Smooth muscle cell (in vitro differentiated cells): ENCODE results near the gene GPBP1. TPM values are rescaled to one million over a fixed set of nuclear protein-coding genes. Genes with fewer than 3 reads are reported as not detected.
A peak's percentile ranks its signal among the peaks of the same experiment; 100 is the strongest.
"Not testable (repeated sequence)": the region's sequence is repeated elsewhere in the genome, so short reads cannot be mapped to it uniquely, and the experiment has no call there.

Experiments
- DNase-seq: peaks from one replicate; lab custom pipeline; 2025; ENCODE audit not compliant: unreplicated experiment; lab: John Stamatoyannopoulos, UW
- H2AFZ ChIP-seq: fragments of 200-600 bp; sonication (generic); 2 replicates; pipeline ENCODE4 v1.6.0; 2016; ENCODE audit warnings: antibody characterized with exemption, low read depth, mild to moderate bottlenecking
- H3F3A ChIP-seq: fragments of 200-600 bp; sonication (generic); 2 replicates; pipeline ENCODE4 v1.6.0; 2017; ENCODE audit warnings: antibody characterized with exemption, low read depth
- H3K27ac ChIP-seq: fragments of 200-600 bp; sonication (generic); 2 replicates; pipeline ENCODE4 v1.5.1; 2016; ENCODE audit warnings: low read depth, mild to moderate bottlenecking
- H3K27me3 ChIP-seq: fragments of 200-600 bp; sonication (generic); 2 replicates; pipeline ENCODE4 v1.6.1; 2016; ENCODE audit warnings: low read depth, mild to moderate bottlenecking
- H3K36me3 ChIP-seq: fragments of 200-600 bp; sonication (generic); 2 replicates; pipeline ENCODE4 v1.5.1; 2016; ENCODE audit warnings: low read depth
- H3K4me1 ChIP-seq: fragments of 200-600 bp; sonication (generic); 2 replicates; pipeline ENCODE4 v1.5.1; 2016; ENCODE audit warnings: low read depth
- H3K4me2 ChIP-seq: fragments of 200-600 bp; sonication (generic); 2 replicates; pipeline ENCODE4 v1.6.0; 2016; ENCODE audit warnings: mild to moderate bottlenecking
- H3K4me3 ChIP-seq: fragments of 200-600 bp; sonication (generic); 2 replicates; pipeline ENCODE4 v1.5.1; 2016; ENCODE audit warnings: mild to moderate bottlenecking
- H3K79me2 ChIP-seq: fragments of 200-600 bp; sonication (generic); 2 replicates; pipeline ENCODE4 v1.6.0; 2016; ENCODE audit warnings: low read depth, mild to moderate bottlenecking
- H3K9ac ChIP-seq: fragments of 200-600 bp; sonication (generic); 2 replicates; pipeline ENCODE4 v1.6.0; 2016; ENCODE audit warnings: low read depth
- H3K9me3 ChIP-seq: fragments of 200-600 bp; sonication (generic); replicated peaks from 2 replicates; pipeline ENCODE4 v1.5.1; 2016; ENCODE audit warnings: low read depth
- H4K20me1 ChIP-seq: fragments of 200-600 bp; sonication (generic); 2 replicates; pipeline ENCODE4 v1.6.0; 2016; ENCODE audit warnings: low read depth
- WGBS: methylation state at CpG from one replicate; pipeline ENCODE4 v1.1.7; 2016; ENCODE audit warnings: low lambda C conversion rate; 5-methylcytosine and 5-hydroxymethylcytosine counted together
- polyA plus RNA-seq: library from polyadenylated mRNA; unstranded; fragments of >200 nt; fragmentation: Nextera tagmentation; extraction: Ambion mirVana; gene quantifications from 2 replicates; pipeline ENCODE4 v1.2.1, GENCODE V29; 2016
- total RNA-seq: library from RNA; depleted of rRNA; stranded (reverse); fragments of >200 nt; gene quantifications from 2 replicates; pipeline ENCODE4 v1.2.3, GENCODE V29; 2014
- TF ChIP-seq, protein P1 (sequence below): fragments of 200-600 bp; sonication (generic); IDR thresholded peaks from 2 replicates; pipeline ENCODE4 v1.5.1; 2017; ENCODE audit warnings: borderline replicate concordance, mild to moderate bottlenecking, antibody characterized with exemption; ENCODE audit not compliant: insufficient read depth, poor library complexity, severe bottlenecking

Gene GPBP1
- total and polyA plus RNA-seq, 2 experiments from 2014 or later, result 45.4 to 78.8 TPM

DNA sequence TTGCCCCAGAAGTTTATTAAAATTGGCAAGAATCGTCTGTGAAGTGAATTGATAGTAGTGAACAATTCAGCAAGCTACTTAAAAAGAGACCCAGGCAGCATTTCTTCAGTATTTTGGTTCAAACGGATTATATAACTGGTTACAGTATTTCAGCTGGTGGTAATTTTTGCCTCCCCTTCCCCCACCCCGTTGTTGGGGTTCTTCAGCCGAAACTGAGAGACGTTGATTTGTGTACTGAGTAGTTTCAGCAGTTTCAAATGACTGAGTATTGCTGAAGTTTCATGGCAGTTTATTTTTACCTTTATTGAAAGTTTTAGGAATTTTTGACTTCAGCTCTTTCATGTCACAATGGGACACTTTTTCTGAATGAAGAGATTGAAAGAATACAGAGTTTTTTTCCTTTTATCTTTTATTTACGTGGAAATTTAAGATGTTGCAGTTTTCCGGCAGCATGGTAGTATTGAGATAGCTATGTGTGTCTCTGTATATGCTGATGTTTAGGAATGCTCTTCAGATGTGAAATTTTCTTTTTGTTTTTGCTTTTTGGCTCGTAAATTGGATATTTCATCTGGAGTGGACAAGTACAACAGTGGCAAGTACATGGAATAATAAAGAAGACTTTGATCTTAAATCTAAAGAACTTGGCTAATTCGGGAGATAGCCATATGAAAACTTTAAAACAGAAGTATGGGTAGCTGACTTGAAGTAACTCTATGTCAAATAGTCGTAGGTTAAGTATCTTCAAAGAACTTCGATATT, 1.9 kb downstream of the GPBP1 start:
- Histone ChIP-seq H3K27ac (peak overlapping the region; percentile 99), H3K4me3 (peak overlapping the region; percentile 87), H3K9me3 (no peaks in the 10 kb centered on the region), H3F3A (peaks cover 10% of the 10 kb centered on the region), H4K20me1 (peaks cover 63% of the 10 kb centered on the region), H2AFZ (no peak overlapping the region), H3K9ac (peak overlapping the region; percentile 99), H3K36me3 (no peaks in the 10 kb centered on the region), H3K4me2 (peak overlapping the region; percentile 89), H3K79me2 (peaks cover 71% of the 10 kb centered on the region), H3K4me1 (peaks cover 45% of the 10 kb centered on the region), H3K27me3 (no peaks in the 10 kb centered on the region)
- TF ChIP-seq, protein P1, sequence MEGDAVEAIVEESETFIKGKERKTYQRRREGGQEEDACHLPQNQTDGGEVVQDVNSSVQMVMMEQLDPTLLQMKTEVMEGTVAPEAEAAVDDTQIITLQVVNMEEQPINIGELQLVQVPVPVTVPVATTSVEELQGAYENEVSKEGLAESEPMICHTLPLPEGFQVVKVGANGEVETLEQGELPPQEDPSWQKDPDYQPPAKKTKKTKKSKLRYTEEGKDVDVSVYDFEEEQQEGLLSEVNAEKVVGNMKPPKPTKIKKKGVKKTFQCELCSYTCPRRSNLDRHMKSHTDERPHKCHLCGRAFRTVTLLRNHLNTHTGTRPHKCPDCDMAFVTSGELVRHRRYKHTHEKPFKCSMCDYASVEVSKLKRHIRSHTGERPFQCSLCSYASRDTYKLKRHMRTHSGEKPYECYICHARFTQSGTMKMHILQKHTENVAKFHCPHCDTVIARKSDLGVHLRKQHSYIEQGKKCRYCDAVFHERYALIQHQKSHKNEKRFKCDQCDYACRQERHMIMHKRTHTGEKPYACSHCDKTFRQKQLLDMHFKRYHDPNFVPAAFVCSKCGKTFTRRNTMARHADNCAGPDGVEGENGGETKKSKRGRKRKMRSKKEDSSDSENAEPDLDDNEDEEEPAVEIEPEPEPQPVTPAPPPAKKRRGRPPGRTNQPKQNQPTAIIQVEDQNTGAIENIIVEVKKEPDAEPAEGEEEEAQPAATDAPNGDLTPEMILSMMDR, result no peak
- WGBS, result 20% methylated on average over 11 of the region's 11 CpGs
- no peak for DNase-seq

DNA sequence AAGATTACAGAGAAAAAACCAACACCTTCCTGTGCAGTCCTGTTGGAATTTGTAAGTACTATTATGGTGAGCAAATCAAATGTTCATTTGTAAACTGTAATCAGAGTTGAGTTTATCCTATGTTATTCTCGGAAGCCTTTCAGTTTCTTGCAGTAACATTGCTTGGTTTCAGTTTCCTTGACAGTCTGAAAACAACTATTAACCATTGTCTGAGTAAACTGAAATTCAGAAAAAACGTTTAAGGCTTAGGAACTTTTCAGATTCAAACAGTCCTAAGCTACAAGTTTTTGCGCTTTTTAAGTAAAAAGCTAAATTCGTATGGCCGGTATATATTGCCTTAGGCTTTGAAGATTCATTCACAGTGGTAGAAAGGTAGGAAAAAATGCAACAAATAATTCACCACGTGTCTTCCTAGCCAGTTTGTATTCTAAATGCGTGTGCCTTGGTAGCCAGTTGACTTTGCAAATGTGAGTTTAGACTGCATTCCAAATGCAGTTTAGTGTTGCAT, 2.5 kb downstream of the GPBP1 start:
- no peak for DNase-seq
- H3K36me3 ChIP-seq, result no peaks in the 10 kb centered on the region
- H3K27ac ChIP-seq, result peak overlapping the region; percentile 99
- H3F3A ChIP-seq, result peaks cover 10% of the 10 kb centered on the region
- no peaks in the 10 kb centered on the region for H3K9me3 ChIP-seq
- WGBS, result 11% methylated on average over 7 of the region's 7 CpGs
- no peaks in the 10 kb centered on the region for H3K27me3 ChIP-seq
- H3K79me2 ChIP-seq, result peaks cover 75% of the 10 kb centered on the region
- H4K20me1 ChIP-seq, result peaks cover 69% of the 10 kb centered on the region
- no peak overlapping the region for H2AFZ ChIP-seq
- H3K4me1 ChIP-seq, result peaks cover 45% of the 10 kb centered on the region
- TF ChIP-seq, protein P1, result no peak
- peak overlapping the region; percentile 99 for H3K9ac ChIP-seq
- H3K4me2 ChIP-seq, result peak overlapping the region; percentile 89
- peak overlapping the region; percentile 87 for H3K4me3 ChIP-seq

DNA sequence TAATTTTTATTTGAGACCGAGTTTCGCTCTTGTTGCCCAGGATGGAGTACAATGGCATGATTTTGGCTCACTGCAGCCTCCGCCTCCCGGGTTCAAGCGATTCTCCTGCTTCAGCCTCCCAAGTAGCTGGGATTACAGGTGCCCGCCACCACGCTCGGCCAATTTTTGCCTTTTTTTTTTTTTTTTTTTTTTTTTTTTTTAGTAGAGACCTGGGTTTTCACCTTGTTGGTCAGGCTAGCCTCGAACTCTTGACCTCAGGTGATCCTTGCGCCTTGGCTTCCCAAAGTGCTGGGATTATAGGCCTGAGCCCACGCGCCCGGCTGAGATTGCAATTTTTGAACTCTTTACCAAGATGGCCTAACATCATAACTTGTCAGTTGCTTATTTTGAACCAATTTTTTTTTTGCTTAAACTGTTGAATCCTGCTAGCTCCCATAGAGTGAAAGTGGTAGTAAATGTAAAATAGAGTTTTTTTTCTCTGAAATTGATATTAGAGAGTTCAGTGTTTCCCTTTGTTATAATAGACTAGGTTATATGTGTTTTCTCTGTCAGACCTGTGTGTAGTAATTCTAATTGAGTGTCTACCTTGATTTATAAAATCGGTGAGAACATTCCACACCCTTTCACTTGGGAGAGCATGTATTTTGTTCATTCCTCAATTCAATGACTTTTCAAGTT, 3.8 kb downstream of the GPBP1 start:
- H3K27ac ChIP-seq, result peak overlapping the region; percentile 99
- H3F3A ChIP-seq, result peaks cover 4% of the 10 kb centered on the region
- TF ChIP-seq, protein P1, result no peak
- 97% methylated on average over 14 of the region's 14 CpGs for WGBS
- H3K4me1 ChIP-seq, result peaks cover 38% of the 10 kb centered on the region
- no peak overlapping the region for H2AFZ ChIP-seq
- H4K20me1 ChIP-seq, result peaks cover 82% of the 10 kb centered on the region
- H3K9ac ChIP-seq, result no peak overlapping the region
- peaks cover 86% of the 10 kb centered on the region for H3K79me2 ChIP-seq
- H3K4me2 ChIP-seq, result peak overlapping the region; percentile 89
- H3K27me3 ChIP-seq, result no peaks in the 10 kb centered on the region
- no peaks in the 10 kb centered on the region for H3K36me3 ChIP-seq
- H3K9me3 ChIP-seq, result no peaks in the 10 kb centered on the region
- DNase-seq, result no peak
- H3K4me3 ChIP-seq, result peak overlapping the region; percentile 87

DNA sequence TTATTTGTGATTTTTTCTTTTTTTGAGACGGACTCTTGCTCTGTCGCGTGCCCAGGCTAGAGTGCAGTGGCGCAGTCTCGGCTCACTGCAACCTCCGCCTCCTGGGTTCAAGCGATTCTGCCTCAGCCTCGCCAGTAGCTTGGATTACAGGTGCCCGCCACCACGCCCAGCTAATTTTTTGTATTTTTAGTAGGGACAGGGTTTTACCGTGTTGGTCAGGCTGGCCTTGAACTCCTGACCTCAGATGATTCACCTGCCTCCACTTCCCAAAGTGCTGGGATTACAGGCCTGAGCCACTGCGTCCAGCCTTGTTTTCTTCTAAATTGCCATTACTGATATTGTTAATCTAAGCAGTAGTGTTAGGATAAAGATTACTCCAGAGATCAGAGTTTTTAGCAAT, 4.4 kb downstream of the GPBP1 start:
- H3K27me3 ChIP-seq, H3F3A ChIP-seq, H3K27ac ChIP-seq, H3K9me3 ChIP-seq, H3K36me3 ChIP-seq, H3K9ac ChIP-seq, H2AFZ ChIP-seq, DNase-seq: not testable (repeated sequence)
- peaks cover 38% of the 10 kb centered on the region for H3K4me1 ChIP-seq
- H3K4me2 ChIP-seq, result peak overlapping the region; percentile 89
- peaks cover 92% of the 10 kb centered on the region for H3K79me2 ChIP-seq
- 73% methylated on average over 12 of the region's 12 CpGs for WGBS
- H3K4me3 ChIP-seq, result peak overlapping the region; percentile 87
- H4K20me1 ChIP-seq, result peaks cover 88% of the 10 kb centered on the region
